Gastrocnemius medialis (tissue), 4 donors: ENCODE measurements around the gene LAMB1.

ENCODE experiments used
- POLR2A ChIP-seq, 2 donors: fragments of 450-650 bp; IDR thresholded peaks; one replicate each; pipeline ENCODE4 v1.6.1; 2017; ENCODE audit warnings: antibody characterized with exemption in 2 of 2, mild to moderate bottlenecking in 2 of 2, moderate library complexity in 2 of 2
- TF ChIP-seq, protein P1 (sequence below), 5 experiments: fragments of 450-650 bp in 3 of 5; fragments of 200-600 bp in 2 of 5; sonication (generic) in 2 of 5; IDR thresholded peaks in 4 of 5; conservative IDR thresholded peaks in 1 of 5; 1 replicate in 4 of 5; 2 replicates in 1 of 5; pipeline ENCODE4 v1.5.1; 2016 to 2019; ENCODE audit warnings: antibody characterized with exemption in 5 of 5, mild to moderate bottlenecking in 3 of 5, moderate library complexity in 3 of 5

GRCh38 chr7:107917763-107918651, 85.0 kb downstream of the LAMB1 start:
- TF ChIP-seq, protein P1, sequence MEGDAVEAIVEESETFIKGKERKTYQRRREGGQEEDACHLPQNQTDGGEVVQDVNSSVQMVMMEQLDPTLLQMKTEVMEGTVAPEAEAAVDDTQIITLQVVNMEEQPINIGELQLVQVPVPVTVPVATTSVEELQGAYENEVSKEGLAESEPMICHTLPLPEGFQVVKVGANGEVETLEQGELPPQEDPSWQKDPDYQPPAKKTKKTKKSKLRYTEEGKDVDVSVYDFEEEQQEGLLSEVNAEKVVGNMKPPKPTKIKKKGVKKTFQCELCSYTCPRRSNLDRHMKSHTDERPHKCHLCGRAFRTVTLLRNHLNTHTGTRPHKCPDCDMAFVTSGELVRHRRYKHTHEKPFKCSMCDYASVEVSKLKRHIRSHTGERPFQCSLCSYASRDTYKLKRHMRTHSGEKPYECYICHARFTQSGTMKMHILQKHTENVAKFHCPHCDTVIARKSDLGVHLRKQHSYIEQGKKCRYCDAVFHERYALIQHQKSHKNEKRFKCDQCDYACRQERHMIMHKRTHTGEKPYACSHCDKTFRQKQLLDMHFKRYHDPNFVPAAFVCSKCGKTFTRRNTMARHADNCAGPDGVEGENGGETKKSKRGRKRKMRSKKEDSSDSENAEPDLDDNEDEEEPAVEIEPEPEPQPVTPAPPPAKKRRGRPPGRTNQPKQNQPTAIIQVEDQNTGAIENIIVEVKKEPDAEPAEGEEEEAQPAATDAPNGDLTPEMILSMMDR (IDR thresholded peaks at IDR 0.05 in 4 of 5, conservative IDR thresholded peaks at IDR 0.05 in 1 of 5): no peak
- TF ChIP-seq POLR2A (IDR thresholded peaks at IDR 0.05): no peak
